Muscle of back (tissue), 11 donors: ENCODE results near the gene HAPLN3. TPM values are rescaled to one million over a fixed set of nuclear protein-coding genes. Genes with fewer than 3 reads are reported as not detected.

Source experiments
- DNase-seq, 3 donors: peaks; one replicate each; pipeline versions ENCODE4 v3.0.0 to v3.0.0-alpha.2; 2013
- polyA plus RNA-seq, 10 donors: library from polyadenylated mRNA; unstranded; fragments of 120-200 nt; gene quantifications; one replicate each; pipeline ENCODE4 v1.2.1, GENCODE V29; 2013; ENCODE audit not compliant: insufficient read length in 10 of 10

HAPLN3 gene
- polyA plus RNA-seq, 10 donors, result 5.0 to 15.9 (median 9.3) TPM

DNA sequence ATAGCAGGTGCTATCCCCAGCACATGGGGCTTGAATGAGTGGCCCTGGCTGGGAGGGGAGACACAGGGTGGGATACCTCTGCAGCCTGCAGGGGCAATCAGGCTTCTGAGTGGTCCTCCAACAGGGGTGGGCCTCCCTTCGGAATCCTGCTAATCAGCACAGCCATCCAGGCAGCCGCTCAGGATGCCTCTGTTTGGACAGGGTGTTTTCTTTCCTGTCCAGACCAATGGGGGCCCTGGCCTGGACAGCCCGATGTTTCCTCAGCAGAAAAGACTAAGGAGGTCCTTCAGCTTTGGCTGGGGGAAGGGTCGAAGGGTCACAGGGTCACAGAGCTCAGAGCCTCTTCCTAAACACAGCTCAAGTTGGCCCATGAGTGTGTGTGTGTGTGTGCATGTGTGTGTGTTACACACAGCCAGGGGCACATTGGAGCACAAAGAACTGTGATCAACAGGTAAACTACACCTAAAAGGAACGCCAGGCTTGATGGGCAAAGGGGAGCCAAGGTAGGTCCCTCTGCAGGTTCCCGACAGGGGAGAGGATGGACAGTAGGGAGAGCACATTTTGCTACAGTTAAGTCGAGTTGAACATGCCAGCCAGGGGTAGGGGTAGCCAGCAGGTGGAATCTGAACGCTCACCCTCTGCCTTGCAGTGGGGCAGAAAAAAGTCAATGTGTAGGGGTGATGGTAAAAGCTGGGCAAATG is 1.1 kb upstream of the HAPLN3 start:
- no peak for DNase-seq

DNA sequence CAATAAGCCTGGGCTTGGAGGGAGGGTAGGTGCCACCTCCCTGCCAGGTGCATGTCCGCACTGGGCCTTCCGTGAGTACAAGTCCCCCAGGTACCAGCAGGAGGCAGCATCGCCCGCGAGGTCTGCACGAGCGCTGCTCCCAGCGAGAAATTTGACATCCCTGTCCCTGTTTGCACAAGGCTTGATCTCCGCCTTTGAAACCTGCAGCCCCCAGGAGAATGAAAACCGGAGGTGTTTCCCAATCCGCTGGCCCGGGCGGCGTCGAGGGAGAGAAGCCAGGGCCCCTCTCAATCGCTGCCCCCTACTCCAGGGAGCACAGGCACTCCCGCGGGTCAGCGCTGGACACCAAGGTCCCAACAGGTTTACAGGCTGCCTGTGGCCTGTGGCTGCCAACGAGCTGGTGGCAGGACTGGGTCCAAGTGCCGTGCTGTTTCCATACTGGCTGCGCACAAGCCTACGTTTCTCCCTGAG is 961 bp downstream of the HAPLN3 start:
- peak in 1 of 3 donors; percentile 59 for DNase-seq

DNA sequence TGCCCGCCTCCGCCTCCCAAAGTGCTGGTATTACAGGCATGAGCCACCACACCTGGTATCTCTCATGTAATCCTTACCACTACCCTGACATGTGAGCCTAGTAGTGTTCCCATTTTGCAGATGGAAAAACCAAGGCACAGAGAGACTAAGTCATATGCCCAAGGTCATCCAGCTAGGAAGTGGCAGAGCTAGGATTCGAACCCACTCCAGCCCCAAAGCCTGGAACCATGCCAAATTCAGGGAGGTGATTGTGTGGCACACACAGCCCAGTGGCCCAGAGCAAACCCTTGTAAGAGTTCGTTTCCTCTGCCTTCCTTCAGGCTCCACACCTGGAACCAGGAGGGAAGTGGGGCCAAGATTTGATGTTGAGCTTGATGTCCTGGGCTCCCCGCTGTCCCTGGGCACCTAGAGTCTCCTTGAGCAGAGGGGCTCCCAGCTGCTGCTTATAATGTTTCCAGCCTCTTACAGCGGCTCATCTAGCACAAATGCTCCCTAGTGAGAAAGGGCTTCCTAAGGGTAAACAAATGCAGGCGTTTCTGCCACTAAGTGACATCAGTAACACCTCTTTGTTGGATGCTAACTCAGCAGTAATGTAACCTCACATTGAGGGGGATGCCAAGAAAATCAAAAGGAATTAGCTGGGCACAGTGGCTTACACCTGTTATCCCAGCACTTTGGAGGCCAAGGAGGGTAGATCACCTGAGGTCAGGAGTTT is 3.6 kb downstream of the HAPLN3 start:
- DNase-seq, result no peak

DNA sequence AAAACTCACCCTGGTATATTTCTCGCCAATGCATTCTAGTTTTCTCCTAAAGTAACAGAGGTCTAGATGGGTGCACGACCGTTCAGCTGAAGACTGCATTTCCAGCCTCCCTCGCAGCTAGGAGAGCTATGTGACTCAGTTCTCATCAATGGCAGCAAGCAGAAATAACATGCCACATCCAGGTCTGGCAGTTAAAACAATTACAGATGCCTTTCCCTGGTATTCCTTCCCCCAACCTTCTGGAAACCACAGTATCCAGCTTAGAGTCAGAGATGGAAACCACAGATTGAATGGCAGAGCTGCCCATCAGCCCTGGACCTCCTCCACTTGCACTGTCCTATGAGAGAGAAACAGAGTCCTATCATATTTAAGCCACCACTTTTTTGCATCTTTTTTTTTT is 4.8 kb downstream of the HAPLN3 start:
- no peak for DNase-seq

DNA sequence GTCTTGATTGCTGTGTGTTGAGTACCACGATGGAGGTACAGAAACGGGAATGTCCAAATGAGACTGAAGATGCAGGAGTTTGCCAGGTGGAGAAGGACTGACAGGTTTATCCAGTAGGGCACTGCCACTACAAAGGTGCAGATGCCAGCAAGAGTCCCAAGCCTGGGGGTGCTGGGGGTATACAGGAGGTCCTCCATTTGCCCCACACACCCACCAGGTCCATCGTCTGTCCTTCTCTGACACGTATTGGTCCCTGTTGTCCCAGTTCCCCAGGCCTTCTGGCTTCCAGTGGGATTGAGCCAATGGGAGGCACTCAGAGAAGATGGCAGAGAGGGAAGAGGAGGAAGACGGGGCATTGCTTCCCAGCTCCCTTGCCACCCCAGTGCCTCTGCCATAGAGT is 6.6 kb downstream of the HAPLN3 start:
- no peak for DNase-seq

DNA sequence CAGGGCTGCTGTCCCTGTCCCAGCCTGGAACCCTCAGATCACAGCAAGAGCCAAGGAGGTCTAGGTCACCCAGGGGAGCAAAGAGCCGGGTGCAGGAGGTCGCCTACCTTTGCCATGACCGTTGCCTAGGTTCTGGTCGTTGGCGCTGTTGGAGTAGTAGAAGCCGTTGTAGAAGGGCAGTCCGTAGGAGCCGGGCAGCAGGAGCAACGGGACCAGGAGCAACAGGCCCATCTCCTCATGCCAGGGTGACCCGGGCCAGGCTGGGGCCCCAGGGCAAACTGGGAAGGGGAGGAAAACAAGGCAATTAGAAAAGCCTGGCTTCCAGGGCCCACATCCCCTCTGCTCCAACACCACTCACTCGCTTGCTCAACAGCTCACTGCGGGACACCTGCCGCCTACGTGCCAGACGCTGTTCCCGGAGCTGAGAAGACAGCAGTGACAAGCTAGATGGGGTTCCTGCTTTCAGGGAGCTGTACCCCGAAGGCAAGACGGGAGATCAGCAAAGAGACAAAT is 8.2 kb downstream of the HAPLN3 start:
- no peak for DNase-seq

DNA sequence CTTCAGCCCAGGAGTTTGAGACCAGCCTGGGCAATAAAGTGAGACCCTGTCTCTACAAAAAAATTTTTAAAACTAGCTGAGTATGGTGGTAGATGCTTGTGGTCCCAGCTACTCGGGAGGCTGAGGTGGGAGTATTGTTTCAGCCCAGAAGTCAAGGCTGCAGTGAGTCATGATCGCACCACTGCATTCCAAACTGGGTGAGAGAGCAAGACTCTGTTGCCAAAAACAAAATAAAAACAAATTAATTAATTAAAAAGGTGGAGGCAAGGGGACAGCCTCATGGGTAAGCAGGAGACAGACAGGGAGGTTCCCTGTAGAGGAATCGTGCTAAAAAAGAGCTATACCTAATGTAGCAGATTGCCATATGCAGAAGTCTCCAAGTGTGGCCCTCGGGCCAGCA is 12.6 kb downstream of the HAPLN3 start:
- no peak for DNase-seq

DNA sequence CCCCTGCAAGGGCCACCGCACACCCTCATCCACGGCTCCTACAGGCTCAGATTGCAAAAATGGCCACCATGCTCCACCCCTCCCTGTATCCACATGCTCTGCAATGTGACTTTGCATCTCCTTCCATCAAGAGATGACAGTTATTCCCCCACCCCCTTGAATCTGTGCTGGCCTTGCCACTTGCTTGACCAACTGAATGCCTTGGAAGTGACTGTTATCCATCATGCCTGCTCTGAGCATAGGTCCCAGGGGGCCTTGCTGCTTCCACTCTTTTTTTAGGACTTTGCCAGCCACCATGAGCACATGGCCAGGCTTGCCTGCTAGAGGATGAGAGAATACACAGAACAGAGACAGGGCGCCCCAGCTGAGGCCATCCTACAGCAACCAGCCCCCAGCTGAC is 13.6 kb downstream of the HAPLN3 start:
- no peak for DNase-seq

DNA sequence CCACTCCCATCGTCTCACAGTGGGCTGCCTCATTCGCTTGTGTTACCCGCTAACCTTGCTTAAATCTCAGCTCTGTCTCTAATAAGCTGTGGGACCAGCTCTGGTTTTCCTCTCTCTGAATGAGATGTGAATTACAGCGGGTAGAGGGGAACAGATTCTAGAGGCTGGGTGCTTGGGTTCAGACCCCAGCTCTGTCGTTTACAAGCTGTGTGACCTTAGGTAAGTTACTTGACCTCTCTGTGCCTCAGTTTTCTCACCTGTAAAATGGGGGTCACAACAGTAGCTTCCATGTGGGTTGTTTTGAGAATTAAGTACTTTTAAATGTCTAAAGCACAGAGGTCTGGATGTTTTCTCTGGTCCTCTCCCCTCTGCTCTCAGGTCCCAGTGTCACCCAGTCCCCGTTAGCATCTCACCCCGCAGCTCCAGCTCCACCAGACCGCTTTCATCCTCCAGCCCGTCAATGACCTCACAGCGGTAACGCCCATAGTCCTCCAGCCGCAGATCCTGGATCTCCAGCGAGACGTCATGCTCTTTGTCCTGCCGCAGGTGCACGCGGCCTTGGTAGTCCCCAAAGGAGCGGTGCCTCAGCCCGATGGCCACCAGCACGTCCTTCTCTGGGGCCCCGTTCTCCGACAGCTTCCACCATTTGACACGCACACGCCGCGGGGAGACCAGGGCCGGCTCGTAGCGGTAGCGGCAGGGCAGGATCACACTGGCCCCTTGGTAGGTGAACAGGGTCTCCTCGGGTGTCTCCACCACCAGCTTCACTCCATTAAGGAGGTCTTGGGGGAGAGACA is 14.2 kb downstream of the HAPLN3 start:
- DNase-seq, result no peak

DNA sequence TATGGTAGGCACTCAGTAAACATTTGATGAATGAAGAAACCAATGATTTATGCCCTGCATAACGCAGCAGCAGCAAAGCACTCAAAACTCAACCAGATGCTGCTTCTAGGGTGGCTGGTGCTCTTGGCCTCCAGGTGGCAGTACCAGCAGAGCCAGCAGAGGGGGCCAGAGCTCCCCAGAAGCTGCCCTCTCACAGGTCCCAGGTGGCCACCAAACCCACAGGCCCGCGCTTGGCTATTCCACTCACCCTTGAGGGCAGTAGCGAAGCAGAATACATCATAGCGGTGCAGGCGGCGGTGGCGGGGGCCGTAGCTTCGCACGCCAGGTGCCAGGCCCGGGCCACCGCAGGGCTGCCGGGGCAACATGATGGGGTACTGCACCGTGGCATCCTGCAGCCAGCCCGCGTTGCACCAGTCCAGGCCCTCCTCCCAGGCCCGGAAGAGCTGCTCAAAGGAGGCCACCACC is 16.6 kb downstream of the HAPLN3 start:
- DNase-seq, result peak in 1 of 3 donors; percentile 21

DNA sequence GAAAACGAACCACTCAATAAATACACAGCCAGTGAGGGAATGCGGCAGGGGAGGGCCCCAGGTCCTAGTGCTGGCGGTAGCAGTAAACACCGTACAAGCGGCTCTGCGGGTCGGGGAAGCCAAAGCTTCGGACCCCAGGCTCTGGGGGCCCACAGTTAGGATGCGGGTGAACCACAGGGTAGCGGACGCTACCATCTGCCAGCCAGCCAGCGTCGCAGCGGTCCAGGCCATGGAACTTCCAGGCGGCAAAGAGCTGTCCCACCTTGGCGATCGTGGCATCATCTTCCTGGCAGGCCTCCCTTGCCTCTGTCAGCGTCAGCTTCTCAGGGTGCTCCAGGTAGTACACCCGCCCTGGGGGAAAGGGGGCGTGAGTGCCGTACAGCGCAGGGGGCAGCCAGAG is 17.4 kb downstream of the HAPLN3 start:
- no peak for DNase-seq

DNA sequence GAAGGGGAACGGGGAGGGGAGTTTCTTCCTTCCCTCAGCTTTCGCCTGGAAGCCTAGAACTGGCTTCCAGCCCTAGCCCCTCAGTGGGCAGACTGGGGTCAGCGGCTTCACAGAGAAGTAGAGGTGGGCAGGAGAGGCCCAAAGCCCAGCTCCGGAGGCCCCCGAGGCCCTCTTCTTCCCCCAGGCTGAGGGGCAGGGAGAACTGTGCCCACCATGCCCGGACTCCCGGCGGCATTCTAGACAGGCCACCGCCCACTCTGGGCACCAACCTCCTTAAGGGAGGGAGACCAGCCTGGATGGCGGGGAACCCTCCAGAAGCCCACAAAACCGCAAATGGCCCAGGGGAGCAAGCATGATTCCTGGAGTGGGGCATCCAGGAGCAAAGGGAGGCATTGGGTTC is 17.9 kb downstream of the HAPLN3 start:
- DNase-seq, result no peak

DNA sequence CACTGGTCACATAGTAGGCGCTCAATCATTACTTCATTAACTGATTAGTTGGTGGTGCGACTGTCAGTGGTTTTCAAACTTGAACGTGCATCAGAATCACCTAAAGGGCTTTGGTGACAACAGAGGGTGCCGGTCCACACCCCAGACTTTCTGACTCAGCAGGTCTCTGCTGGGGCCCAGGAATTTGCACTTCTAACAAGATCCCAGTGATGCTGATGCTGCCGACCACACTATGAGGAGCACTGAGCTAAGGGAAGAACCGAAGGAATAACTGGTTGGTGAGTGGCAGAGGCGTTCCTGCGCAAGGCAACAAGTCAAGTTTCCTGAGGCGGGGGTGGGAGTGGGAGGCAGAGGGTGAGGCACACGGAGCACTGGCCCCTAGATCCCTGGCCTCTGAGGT is 18.8 kb downstream of the HAPLN3 start:
- no peak for DNase-seq

DNA sequence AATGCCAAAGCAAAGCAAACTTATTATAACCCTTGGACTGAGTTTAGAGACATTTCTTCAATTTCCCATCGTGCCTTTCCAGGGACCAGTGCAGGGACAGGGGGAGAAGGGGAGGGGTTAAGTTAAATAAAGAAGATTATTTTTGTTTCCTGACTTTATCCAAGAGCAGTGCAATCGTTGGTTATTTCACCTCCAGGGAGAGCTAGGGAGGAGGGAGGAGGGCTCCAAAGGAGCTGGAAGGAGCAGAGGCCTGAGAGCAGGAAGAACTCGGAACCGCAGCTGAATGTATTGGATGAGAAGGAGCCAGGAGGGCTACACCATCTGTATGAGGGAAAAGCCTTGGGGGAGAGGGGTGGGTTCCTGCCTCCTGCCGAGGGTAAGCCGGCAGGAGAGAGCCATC is 20.7 kb downstream of the HAPLN3 start:
- peak in 1 of 3 donors; percentile 52 for DNase-seq

DNA sequence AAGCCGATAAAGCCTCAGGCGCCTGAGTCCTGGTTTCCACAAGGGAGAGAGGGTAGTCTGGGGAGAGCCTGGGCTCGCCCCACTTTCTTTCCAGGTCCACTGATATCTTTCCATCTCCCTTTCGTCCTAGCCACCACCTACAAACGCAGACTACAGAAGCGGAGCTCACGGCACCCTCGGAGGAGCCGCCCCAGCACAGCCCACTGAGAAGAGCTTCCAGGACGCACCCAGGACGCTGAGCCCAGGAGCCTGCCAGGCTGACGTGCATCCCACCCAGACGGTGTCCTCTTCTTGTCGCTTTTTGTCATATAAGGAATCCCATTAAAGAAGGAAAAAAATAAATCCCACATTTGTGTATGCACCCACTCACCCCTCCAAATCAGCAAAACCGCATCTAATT is 21.1 kb downstream of the HAPLN3 start:
- DNase-seq, result no peak

DNA sequence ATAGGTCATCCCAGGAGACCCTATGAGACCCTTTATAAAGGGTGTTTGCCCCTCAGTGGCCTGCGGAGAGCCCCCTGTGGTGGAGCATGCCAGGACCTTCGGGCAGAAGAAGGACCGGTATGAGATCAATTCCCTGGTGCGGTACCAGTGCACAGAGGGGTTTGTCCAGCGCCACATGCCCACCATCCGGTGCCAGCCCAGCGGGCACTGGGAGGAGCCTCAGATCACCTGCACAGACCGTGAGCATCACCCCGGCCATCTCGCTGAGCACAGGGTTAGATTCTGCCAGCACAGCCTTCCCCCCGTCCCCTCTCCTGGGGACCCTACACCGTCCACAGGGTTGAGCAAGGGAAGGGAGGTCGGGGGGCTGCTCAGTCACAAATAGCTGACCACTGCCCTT is 21.6 kb downstream of the HAPLN3 start:
- no peak for DNase-seq

DNA sequence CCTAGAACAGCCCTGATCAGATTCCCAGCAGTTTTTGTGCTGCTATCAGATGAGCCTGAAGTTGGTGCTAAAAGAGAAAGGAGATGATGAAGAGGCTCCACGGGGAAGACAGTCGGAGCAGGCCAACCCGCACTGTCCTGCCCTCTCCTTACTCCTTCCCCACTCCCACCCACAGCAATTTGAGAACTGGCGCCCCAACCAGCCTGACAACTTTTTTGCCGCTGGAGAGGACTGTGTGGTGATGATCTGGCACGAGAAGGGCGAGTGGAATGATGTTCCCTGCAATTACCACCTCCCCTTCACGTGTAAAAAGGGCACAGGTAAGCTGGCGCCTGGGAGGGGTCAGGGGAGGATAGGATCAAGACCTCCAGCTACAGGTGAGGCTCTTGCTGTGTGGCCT is 22.6 kb downstream of the HAPLN3 start:
- no peak for DNase-seq

DNA sequence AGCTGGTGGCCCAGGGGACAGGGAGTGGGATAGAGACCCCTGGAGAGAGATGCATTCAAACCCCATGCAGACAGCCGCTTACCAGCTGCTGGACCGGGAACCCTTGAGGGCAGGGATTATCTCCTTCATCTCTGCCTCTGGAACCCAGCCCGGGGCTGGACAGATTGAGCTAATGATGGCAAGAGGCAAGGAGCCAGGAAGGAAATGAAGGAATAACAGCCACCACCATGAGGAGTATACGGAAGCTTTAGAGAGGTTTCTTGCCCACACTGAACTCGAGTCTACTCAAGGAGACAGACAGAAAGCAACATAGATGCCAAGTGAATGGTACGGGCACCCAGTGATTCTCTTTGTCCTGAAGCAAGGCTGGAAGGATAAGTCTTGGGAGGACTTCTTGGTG is 23.2 kb downstream of the HAPLN3 start:
- DNase-seq, result no peak

DNA sequence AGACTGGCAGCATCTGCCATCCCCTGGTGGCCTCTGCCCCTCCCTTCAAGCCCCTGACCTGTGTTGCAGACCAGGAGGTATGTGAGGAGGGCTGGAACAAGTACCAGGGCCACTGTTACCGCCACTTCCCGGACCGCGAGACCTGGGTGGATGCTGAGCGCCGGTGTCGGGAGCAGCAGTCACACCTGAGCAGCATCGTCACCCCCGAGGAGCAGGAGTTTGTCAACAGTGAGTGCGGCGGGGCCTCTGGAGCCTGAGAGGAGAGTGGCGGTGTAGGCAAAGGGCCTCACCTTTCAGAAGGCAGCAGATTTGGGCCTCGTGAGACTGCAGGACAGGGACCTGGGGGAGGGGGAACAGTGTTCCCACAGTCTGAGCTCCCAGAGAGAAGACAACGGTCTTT is 24.0 kb downstream of the HAPLN3 start:
- DNase-seq, result no peak

DNA sequence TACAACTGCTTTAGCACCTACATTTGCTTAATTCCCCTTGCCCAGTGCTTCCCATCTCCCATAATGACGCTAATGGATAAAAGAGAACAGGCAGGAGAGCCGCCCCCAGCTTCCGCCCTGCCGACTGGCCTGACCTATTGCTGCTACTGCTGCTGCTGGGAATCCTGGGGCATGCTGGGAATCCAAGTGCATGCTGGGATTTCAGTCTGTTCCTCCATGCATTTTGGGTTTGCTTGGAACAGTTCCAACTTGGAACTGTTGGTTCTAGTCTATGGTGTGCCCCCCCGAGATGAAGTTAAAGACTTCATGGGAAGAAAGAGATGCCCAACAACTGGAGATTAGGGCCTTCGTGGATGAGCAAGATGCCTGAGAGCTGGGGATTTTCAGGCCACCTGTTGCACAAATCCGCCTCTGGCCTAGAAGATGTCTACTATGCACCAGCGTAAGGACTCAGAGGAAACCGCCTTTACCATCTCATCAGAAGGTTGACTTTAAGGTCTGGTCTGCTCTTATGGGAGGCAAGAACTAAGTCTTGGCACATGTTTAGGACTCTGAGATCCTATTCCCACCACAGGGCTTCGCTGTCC is 29.0 kb downstream of the HAPLN3 start:
- no peak for DNase-seq

DNA sequence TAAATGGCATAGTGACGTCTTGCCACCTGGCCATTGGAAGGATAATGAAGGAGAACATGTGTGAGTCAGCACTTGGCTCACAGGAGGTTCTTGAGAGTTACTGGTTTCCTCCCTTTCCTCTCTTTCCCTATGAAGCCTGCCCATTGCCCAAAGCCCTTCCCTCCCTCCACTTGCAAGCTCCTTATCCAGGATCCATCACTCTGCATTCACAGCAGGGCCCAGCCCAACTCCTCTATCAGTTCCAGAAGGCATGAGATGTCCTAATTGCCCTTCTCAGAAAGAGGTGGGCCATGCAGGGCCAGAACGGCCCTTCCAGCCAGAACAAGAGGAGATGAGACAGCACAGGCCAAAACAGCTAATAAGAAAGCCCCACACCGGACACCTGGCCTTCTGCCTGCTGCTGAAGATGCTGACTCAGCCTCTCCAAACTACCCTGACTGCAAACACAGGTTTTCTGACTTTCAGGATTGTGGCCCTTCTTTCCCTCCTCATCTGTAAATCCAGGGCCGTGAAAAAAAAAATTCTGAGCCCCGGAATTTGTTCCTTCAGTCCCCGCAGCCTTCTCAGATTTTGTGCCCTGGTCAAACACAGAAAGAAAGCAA is 29.7 kb downstream of the HAPLN3 start:
- DNase-seq, result no peak
